Measurements from ENCODE around the gene ARID5B.

DNA sequence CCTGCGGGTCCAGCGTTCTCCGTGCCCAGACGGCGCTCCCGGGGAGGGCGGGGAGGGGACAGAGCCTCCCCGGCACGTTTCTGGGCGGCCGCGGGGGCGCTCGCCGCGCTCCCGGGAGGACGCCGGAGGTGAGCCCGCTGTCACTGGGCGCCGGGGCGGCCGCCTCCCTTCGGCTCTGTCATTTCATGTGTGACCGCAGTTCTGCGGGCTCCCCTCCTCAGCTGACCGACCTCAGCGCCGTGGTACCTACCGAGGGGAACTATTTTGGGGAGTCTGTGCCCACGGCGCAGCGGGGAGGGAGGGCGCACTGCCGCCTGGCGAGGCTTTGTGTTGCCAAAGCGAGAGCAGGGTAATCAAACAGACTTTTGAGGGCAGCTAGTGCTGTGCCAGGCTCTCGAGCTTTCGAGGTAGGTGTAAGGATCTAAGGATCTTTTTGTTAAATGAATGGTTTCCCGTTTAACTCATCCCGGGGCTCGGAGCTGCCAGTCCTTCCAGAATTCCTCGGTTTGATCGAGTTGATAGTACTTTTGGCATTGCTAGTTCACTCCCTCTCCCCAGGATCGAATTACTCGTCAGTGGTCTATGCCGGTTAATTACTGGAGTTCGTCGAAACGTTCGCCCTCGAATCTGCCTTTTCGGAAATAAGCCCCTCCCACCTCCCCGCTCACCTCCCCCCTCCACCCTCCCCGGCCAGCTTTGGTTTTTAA is 1.9 kb downstream of the ARID5B start:
- TF ChIP-seq CTCF (IDR thresholded peaks at IDR 0.05; ENCODE audit: low read depth, low read length) (no peak), POLR2A (IDR thresholded peaks at IDR 0.05; ENCODE audit: extremely low read depth, insufficient read length) (no peak)
